Mammary epithelial cell (primary cell): ENCODE results near the gene MATR3.

ENCODE experiments used
- EZH2 ChIP-seq: IDR thresholded peaks from 2 replicates; pipeline ENCODE4 v1.6.1; 2012; ENCODE audit warnings: low read length, inconsistent platforms, borderline replicate concordance
- TF ChIP-seq, protein P1 (sequence below), 2 donors: IDR thresholded peaks in 1 of 2; conservative IDR thresholded peaks in 1 of 2; 2 replicates each; pipeline ENCODE4 v1.5.1; 2011 to 2012; ENCODE audit warnings: inconsistent platforms in 2 of 2, low read length in 2 of 2, mild to moderate bottlenecking in 2 of 2, control low read depth in 1 of 2, low read depth in 1 of 2; ENCODE audit not compliant: insufficient read depth in 1 of 2; ENCODE audit errors: extremely low read depth in 1 of 2

DNA sequence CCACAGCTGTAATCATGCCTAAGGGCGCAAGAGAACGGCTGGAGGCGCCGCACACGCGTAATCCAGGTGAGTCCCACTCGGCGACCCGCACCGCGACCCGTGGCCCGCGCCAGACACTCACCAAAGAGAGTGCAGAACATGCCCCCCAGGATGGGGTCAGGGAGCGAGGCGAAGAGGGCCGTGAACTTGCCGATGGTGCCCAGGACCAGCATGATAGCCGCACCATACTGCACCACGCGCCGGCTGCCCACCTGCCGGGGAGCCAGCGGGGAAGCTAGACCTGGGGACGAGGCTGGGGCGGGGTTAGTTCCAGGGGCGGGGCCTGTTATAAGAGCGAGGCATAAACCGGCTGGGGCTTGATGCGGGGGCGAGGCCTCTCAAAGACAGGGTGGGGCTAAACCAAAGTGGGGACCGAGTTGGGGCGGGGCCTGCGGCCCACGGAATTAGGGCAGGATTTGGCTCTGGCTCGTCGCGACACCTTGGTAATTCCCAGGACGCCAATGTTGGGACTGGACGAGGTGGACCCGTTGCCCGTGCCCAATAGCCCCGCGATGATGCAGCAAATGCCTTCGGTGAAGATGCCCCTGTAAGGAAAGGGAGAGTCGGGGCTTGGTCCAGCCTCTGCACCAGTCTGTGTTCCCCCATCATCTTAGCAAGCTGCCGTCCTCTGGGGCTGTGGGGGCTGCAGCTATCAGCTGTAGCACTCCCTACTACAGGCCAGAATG lies 84.7 kb downstream of the MATR3 start:
- TF ChIP-seq, protein P1, sequence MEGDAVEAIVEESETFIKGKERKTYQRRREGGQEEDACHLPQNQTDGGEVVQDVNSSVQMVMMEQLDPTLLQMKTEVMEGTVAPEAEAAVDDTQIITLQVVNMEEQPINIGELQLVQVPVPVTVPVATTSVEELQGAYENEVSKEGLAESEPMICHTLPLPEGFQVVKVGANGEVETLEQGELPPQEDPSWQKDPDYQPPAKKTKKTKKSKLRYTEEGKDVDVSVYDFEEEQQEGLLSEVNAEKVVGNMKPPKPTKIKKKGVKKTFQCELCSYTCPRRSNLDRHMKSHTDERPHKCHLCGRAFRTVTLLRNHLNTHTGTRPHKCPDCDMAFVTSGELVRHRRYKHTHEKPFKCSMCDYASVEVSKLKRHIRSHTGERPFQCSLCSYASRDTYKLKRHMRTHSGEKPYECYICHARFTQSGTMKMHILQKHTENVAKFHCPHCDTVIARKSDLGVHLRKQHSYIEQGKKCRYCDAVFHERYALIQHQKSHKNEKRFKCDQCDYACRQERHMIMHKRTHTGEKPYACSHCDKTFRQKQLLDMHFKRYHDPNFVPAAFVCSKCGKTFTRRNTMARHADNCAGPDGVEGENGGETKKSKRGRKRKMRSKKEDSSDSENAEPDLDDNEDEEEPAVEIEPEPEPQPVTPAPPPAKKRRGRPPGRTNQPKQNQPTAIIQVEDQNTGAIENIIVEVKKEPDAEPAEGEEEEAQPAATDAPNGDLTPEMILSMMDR (conservative IDR thresholded peaks at IDR 0.05 in 1 of 2, IDR thresholded peaks at IDR 0.05 in 1 of 2; ENCODE audit: extremely low read depth in 1 of 2, insufficient read depth in 1 of 2, low read depth in 1 of 2, low read length in 2 of 2), result no peak
- TF ChIP-seq EZH2, result no peak
